Measurements from ENCODE around the gene MLYCD.

Gene MLYCD

DNA sequence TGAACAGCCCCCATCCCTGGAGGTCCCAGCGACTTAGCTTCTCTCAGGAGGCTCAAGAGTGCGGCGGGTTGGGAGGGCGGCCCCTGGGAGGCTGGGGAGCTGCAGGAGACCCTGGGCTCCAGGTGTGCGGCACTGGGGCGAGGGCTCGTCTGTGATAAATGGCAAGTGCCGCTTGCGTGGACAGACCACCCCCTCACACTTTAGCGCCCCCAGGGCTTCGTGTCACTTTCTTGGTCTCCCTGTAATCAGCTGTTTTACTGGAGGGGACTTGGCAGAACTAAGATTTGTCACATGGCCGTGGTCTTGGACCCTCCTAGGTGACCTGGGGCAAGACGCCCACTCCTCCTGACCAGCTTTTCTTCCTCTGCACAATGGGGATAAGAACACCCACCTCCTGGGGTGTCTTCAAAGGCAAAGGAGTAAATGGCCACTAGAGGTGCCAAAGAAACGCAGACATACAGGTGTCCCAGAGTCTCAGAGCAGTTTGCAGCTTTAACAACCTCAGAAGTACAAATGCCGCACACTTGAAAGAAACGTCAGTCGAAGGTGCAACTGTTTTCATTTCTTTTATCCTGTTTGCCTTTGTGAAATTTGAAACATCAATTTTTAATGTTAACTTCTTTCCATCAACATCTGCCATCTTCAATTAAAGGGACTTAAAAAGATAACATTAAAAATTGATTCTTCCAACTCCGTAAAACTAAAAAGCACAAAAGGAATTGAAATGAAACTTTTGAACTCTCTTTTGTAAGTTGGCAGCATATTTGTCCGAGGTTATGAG, 55.1 kb downstream of the MLYCD start:
- H3K27ac ChIP-seq (ENCODE audit: low read depth, low read length), result peak overlapping the region; percentile 90
- peak overlapping the region; percentile 78 to 80 for H3K4me3 ChIP-seq (ENCODE audit: low read depth in 1 of 2, low read length in 2 of 2)
- no peaks in the 10 kb centered on the region for H3K9me3 ChIP-seq (ENCODE audit: control insufficient read depth in 1 of 2, low read length in 2 of 2)

DNA sequence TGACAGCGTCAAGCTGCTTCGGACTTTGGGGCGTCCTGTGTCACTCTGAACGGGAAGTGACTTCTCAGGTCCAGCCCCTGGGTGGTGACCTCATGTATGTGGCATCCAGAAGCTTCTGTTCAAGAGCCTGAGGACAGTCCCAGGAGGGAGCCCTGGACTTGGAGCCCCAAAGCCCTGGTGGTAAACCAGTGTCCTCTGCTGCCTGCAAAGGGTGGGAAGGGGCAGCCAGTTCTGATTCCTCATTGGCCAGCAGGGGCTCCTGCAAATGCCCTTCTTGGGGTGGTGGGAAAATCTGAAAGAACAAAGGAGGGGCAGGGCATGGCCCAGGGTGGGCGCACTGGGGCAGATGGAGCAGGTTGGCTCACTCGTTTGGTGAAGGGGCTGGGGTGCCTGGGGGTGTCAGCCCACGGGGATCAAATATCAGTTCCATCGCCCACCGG, 55.7 kb downstream of the MLYCD start:
- Histone ChIP-seq H3K9me3 (ENCODE audit: control insufficient read depth in 1 of 2, low read length in 2 of 2) (no peaks in the 10 kb centered on the region), H3K4me1 (ENCODE audit: control insufficient read depth in 1 of 2, insufficient read depth in 2 of 2, low read length in 2 of 2) (peaks cover 13 to 35% of the 10 kb centered on the region in 2 donors), H3K27ac (ENCODE audit: low read depth, low read length) (peak overlapping the region; percentile 90), H3K36me3 (ENCODE audit: control insufficient read depth in 1 of 2, insufficient read depth in 2 of 2, low read length in 2 of 2) (peaks cover 7 to 22% of the 10 kb centered on the region in 2 donors), H3K27me3 (ENCODE audit: control insufficient read depth in 1 of 2, insufficient read depth in 2 of 2, low read length in 2 of 2) (no peaks in the 10 kb centered on the region), H3K4me3 (ENCODE audit: low read depth in 1 of 2, low read length in 2 of 2) (peak overlapping the region; percentile 78 to 80), H3K9ac (ENCODE audit: low read depth in 1 of 2, low read length in 2 of 2) (peak overlapping the region; percentile 10 to 84)

More for the DNA sequence above, 55.1 kb downstream of the MLYCD start:
- Histone ChIP-seq H3K4me1 (ENCODE audit: control insufficient read depth in 1 of 2, insufficient read depth in 2 of 2, low read length in 2 of 2) (peaks cover 17 to 41% of the 10 kb centered on the region in 2 donors), H3K9ac (ENCODE audit: low read depth in 1 of 2, low read length in 2 of 2) (peak overlapping the region; percentile 84 to 93), H3K27me3 (ENCODE audit: control insufficient read depth in 1 of 2, insufficient read depth in 2 of 2, low read length in 2 of 2) (no peaks in the 10 kb centered on the region), H3K36me3 (ENCODE audit: control insufficient read depth in 1 of 2, insufficient read depth in 2 of 2, low read length in 2 of 2) (peaks cover 3 to 16% of the 10 kb centered on the region in 2 donors)

DNA sequence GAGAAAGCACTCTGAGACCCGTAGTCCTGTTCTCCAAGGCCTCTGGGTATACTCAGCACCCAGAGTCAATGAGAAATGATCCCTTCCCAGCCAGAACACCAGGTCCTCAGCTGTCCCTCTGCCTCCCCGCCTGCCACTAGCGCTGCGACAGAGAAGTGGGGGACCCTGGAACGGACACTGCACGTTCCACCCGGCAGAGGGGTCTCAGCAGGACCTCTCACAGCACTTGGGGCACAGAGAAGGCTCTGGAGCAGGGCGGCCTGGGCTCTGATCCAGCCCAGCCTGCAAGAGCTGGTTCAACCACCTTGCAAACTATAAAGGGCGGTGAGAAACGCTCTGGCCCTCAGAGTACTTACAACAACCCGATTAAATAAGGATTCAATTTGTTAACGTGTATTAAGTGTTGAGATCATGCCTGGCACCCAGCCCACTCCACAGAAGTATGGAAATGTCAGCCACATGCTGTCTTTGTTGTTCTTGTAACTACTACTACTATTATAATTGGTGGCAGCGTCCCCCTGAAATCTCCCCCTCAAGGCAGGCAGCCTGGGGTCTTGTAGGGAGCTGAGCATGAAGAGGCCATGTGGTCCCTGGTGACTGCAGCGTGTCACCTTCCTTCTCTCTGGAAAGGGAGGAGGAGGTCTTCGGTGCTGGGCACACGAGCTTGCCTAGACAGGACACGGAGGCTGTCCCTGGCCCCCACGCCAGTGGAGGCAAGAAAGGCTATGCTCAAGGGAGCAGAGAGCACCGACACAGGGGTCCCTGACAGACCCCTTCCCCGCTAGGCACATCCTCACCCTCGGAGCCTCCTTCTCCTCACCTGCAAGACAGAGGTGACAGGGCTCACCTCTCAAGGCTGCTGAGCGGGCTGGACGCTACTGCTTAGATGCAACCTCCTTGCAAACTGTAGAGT, 56.6 kb downstream of the MLYCD start:
- Histone ChIP-seq H3K36me3 (ENCODE audit: control insufficient read depth in 1 of 2, insufficient read depth in 2 of 2, low read length in 2 of 2) (peaks cover 9 to 31% of the 10 kb centered on the region in 2 donors), H3K4me1 (ENCODE audit: control insufficient read depth in 1 of 2, insufficient read depth in 2 of 2, low read length in 2 of 2) (peaks cover 13 to 29% of the 10 kb centered on the region in 2 donors), H3K27me3 (ENCODE audit: control insufficient read depth in 1 of 2, insufficient read depth in 2 of 2, low read length in 2 of 2) (no peaks in the 10 kb centered on the region), H3K9ac (ENCODE audit: low read depth in 1 of 2, low read length in 2 of 2) (peak overlapping the region; percentile 10 to 84), H3K27ac (ENCODE audit: low read depth, low read length) (no peak overlapping the region), H3K4me3 (ENCODE audit: low read depth in 1 of 2, low read length in 2 of 2) (peak overlapping the region; percentile 78 to 80), H3K9me3 (ENCODE audit: control insufficient read depth in 1 of 2, low read length in 2 of 2) (no peaks in the 10 kb centered on the region)

DNA sequence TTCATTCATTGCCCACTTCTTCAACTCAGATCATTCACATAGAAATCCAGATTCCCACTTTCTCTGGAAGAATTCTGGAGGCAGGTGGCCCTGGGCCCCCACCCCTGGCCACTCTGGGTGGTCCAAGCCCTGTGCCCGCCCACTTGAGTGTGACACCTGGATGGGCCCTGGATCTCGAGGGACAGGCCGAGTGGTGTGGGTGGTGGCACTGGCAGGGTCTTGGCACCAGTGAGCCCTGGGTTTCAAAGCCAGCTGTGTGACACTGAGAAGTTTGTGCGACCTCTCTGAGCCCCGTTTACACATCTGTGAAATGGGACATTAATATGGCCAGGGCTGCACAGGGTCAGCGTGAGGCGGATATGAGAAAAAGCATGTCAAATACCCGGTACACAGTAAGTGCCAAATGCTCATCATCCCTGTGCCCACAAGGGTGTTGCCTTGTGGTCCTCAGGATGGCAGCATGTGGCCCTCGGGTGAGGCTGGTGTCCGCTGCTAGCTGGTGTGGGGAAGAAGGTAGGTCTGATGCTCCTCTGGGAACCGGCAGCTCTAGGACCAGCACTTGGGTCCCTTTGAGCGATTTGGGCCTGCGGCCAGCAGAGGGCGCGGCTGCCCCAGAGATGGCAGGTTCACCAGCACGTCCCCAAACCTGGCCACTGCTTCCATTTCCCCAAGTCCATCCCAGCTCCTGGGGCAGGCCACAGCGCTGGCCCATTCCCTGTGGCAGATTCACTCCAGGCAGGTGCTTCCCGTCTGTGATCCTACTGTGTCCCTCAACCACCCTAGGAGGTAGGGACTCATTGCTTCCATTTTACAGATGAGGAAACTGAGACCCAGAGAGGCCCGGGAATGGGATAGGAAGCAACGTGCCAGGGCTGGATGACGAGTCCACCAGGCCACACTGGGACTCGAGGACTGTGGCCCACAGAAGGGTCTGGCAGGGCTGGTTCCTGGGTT, 57.7 kb downstream of the MLYCD start:
- Histone ChIP-seq H3K9ac (ENCODE audit: low read depth in 1 of 2, low read length in 2 of 2) (no peak overlapping the region), H3K27ac (ENCODE audit: low read depth, low read length) (no peak overlapping the region), H3K4me3 (ENCODE audit: low read depth in 1 of 2, low read length in 2 of 2) (no peak overlapping the region), H3K9me3 (ENCODE audit: control insufficient read depth in 1 of 2, low read length in 2 of 2) (no peaks in the 10 kb centered on the region), H3K36me3 (ENCODE audit: control insufficient read depth in 1 of 2, insufficient read depth in 2 of 2, low read length in 2 of 2) (peaks cover 9 to 41% of the 10 kb centered on the region in 2 donors), H3K27me3 (ENCODE audit: control insufficient read depth in 1 of 2, insufficient read depth in 2 of 2, low read length in 2 of 2) (no peaks in the 10 kb centered on the region), H3K4me1 (ENCODE audit: control insufficient read depth in 1 of 2, insufficient read depth in 2 of 2, low read length in 2 of 2) (peaks cover 13 to 29% of the 10 kb centered on the region in 2 donors)

DNA sequence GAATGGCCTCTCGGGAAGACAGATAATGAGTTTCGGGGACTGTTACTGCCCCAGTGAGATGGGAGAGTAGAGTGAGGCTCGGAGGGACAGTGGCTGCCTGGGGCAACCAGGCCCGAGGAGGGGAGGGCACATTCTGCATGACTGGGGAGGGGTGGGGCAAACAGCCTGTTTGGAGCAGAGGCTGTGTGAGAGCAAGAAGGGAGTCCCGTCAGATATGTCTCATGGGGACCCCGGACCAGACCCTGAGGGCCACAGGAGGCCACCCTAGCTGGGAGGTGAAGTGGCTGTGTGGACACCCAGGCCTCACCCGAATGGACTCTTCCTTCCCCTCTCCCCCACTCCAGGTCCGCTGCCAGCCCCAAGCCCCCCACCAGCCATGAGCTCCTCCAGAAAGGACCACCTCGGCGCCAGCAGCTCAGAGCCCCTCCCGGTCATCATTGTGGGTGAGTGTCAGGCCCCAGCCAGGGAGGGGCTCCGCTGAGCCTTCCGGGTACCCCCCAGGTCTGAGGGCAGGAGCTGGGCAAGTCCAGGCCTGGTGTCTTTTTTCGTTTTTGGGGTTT, 58.5 kb downstream of the MLYCD start:
- no peak overlapping the region for H3K27ac ChIP-seq (ENCODE audit: low read depth, low read length)
- H3K36me3 ChIP-seq (ENCODE audit: control insufficient read depth in 1 of 2, insufficient read depth in 2 of 2, low read length in 2 of 2), result peaks cover 9 to 41% of the 10 kb centered on the region in 2 donors

DNA sequence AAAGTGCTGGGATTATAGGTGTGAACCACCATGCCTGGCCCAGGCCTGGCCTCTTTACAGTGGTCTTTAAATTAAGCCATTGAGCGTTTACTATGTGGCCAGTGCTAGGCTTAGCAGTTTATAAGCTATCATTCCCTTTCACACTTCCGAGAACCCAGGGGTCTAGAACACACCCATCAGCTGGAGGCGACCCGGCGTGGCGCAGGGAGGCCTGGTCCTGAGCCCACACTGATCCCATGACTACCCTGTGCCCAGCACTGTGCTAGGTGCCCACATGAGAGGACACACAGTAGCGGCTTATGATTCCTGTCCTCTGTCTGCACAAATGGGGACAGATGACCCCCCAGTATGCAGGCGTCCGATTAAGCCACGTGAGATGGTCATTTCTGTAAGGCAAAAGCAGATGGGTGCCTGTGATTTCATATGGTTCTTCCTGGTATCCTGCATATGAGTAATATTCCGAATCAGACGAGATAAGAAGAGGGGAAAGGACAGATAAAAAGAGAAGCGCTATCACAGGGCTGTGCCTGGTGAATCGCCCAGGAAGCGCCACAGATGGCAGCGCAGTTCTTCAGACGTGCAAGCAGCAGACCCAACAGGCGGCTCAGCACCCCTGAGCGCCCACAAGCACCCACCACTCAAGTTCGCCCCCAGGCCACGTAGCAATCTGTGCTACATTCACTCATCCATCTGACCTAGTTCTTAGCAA, 59.4 kb downstream of the MLYCD start:
- Histone ChIP-seq H3K36me3 (ENCODE audit: control insufficient read depth in 1 of 2, insufficient read depth in 2 of 2, low read length in 2 of 2) (peaks cover 14 to 51% of the 10 kb centered on the region in 2 donors), H3K27ac (ENCODE audit: low read depth, low read length) (no peak overlapping the region), H3K27me3 (ENCODE audit: control insufficient read depth in 1 of 2, insufficient read depth in 2 of 2, low read length in 2 of 2) (no peaks in the 10 kb centered on the region), H3K9ac (ENCODE audit: low read depth in 1 of 2, low read length in 2 of 2) (no peak overlapping the region), H3K9me3 (ENCODE audit: control insufficient read depth in 1 of 2, low read length in 2 of 2) (no peaks in the 10 kb centered on the region), H3K4me3 (ENCODE audit: low read depth in 1 of 2, low read length in 2 of 2) (no peak overlapping the region), H3K4me1 (ENCODE audit: control insufficient read depth in 1 of 2, insufficient read depth in 2 of 2, low read length in 2 of 2) (peaks cover 8 to 19% of the 10 kb centered on the region in 2 donors)

More for the DNA sequence above, 58.5 kb downstream of the MLYCD start:
- Histone ChIP-seq H3K4me3 (ENCODE audit: low read depth in 1 of 2, low read length in 2 of 2) (no peak overlapping the region), H3K4me1 (ENCODE audit: control insufficient read depth in 1 of 2, insufficient read depth in 2 of 2, low read length in 2 of 2) (peaks cover 13 to 28% of the 10 kb centered on the region in 2 donors), H3K9me3 (ENCODE audit: control insufficient read depth in 1 of 2, low read length in 2 of 2) (no peaks in the 10 kb centered on the region), H3K9ac (ENCODE audit: low read depth in 1 of 2, low read length in 2 of 2) (no peak overlapping the region), H3K27me3 (ENCODE audit: control insufficient read depth in 1 of 2, insufficient read depth in 2 of 2, low read length in 2 of 2) (no peaks in the 10 kb centered on the region)

DNA sequence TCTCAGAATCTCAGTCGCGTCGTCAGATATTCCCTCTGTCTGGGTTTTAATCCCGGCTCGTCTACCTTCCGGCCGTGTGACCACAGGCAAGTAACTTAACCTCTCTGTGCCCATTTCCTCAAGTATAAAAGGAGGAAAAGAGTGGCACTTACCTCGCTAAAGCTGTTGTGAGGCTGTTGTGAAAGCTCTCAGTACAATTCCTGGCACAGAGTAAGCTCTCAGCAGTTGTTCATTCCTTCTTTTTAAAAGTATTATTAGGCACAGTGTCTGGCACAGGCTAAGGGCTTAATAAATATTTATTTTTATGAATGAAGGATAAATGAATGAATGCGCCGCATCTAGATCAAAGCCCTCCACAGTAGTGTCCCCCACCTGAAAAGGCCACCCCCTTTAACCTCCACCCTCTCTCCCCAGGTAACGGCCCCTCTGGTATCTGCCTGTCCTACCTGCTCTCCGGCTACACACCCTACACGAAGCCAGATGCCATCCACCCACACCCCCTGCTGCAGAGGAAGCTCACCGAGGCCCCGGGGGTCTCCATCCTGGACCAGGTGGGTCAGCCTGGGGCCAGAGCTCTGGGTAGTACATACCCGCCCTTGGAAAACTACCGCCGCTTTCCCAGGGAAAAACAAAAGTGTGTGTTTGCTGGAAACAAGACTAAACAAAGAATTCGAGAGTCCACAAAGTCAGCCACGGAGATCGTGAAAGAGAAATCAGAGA, 60.1 kb downstream of the MLYCD start:
- Histone ChIP-seq H3K27ac (ENCODE audit: low read depth, low read length) (no peak overlapping the region), H3K27me3 (ENCODE audit: control insufficient read depth in 1 of 2, insufficient read depth in 2 of 2, low read length in 2 of 2) (no peaks in the 10 kb centered on the region), H3K4me1 (ENCODE audit: control insufficient read depth in 1 of 2, insufficient read depth in 2 of 2, low read length in 2 of 2) (peaks cover 8 to 12% of the 10 kb centered on the region in 2 donors), H3K4me3 (ENCODE audit: low read depth in 1 of 2, low read length in 2 of 2) (no peak overlapping the region), H3K9me3 (ENCODE audit: control insufficient read depth in 1 of 2, low read length in 2 of 2) (no peaks in the 10 kb centered on the region), H3K36me3 (ENCODE audit: control insufficient read depth in 1 of 2, insufficient read depth in 2 of 2, low read length in 2 of 2) (peaks cover 16 to 54% of the 10 kb centered on the region in 2 donors), H3K9ac (ENCODE audit: low read depth in 1 of 2, low read length in 2 of 2) (no peak overlapping the region)

DNA sequence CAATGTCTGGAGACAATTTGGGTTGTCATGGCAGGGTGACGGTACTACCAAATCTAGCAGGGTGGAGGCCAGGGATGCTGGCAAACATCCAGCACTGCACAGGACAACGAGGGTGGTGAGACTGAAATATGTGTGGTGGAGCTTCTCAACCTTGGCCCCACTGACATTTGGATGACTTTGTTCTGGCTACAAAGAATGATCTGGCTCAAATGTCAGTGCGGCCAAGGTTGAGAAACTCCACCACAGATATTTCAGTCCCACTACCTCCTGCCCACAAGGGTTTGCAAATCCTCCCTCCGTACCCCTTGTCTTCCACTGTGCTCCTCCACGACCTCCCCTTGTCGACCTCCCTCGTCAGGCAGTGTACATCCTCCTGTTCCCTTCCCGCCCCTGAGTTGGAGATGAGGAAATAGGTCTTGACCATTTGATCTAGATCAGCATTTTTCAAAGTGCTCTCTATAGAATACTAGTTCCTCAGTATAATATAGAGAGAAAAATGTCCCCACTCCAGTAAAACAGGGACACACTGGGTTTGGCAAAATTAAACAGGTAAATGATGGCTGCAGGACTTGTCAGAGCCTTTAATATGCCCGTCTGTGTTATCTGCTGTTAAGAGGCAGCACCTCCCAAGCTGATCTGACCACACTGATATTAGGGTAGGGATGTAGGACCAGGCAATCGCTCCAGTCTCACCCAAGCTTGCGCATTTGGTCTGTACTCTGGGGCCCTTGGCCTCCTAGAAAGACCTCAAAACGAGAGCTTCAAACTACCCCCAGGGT, 60.9 kb downstream of the MLYCD start:
- peaks cover 16 to 58% of the 10 kb centered on the region in 2 donors for H3K36me3 ChIP-seq (ENCODE audit: control insufficient read depth in 1 of 2, insufficient read depth in 2 of 2, low read length in 2 of 2)
- peaks cover 5 to 6% of the 10 kb centered on the region in 2 donors for H3K4me1 ChIP-seq (ENCODE audit: control insufficient read depth in 1 of 2, insufficient read depth in 2 of 2, low read length in 2 of 2)
- H3K9me3 ChIP-seq (ENCODE audit: control insufficient read depth in 1 of 2, low read length in 2 of 2), result no peaks in the 10 kb centered on the region
- H3K27me3 ChIP-seq (ENCODE audit: control insufficient read depth in 1 of 2, insufficient read depth in 2 of 2, low read length in 2 of 2), result no peaks in the 10 kb centered on the region
- no peak overlapping the region for H3K9ac ChIP-seq (ENCODE audit: low read depth in 1 of 2, low read length in 2 of 2)
- H3K4me3 ChIP-seq (ENCODE audit: low read depth in 1 of 2, low read length in 2 of 2), result no peak overlapping the region
- H3K27ac ChIP-seq (ENCODE audit: low read depth, low read length), result no peak overlapping the region
